Activated CD8-positive, alpha-beta memory T cell treated with anti-CD3 and anti-CD28 coated beads for 4 hours (primary cell): ENCODE measurements around the gene CPXM1.
"Not testable (repeated sequence)": the region's sequence is repeated elsewhere in the genome, so short reads cannot be mapped to it uniquely, and the experiment has no call there.

Experiments
- DNase-seq, 2 donors: peaks; one replicate each; pipeline ENCODE4 v3.0.0-alpha.2; 2020; ENCODE audit warnings: low read depth in 2 of 2

The CPXM1 gene

DNA sequence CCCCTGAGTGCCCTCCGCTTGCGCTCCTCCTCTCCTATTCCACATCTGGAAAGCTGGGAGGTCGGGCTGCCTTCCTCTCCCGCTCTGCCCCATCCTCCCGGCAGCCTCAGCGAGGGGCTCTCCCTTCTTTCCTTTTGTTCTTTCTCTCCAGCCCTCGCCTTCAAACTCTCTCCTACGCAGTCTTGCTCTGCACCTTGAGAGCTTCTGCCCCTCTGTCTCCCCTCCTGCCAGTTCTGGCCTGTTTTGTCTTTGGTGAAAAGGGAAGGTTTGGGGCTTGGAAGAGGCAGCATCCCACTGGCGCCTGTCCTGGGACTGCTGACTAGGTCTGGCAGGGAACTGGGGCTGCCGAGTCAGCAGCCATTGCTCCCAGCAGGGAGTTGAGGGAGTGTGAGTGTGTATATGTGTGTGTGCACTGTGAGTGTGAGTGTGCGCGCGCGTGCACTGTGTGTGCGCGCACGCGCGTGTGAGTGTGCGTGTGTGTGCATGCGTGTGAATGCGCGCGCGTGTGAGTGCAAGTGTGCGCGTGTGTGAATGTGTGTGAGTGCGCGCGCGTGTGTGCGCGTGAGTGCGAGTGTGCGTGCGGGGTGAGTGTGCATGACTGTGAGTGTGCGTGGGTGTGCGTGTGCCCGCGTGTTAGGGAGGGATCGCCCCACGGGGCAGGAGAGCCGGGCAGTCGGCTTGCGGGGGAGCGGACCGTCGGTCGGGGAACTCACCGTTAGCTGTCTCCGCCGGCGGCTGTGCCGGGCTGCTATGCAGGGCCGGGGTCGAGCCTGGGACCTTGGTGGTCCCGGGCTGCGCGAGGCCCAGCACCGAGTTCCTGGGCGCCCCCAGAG lies 523 bp downstream of the CPXM1 start:
- DNase-seq = no peak

DNA sequence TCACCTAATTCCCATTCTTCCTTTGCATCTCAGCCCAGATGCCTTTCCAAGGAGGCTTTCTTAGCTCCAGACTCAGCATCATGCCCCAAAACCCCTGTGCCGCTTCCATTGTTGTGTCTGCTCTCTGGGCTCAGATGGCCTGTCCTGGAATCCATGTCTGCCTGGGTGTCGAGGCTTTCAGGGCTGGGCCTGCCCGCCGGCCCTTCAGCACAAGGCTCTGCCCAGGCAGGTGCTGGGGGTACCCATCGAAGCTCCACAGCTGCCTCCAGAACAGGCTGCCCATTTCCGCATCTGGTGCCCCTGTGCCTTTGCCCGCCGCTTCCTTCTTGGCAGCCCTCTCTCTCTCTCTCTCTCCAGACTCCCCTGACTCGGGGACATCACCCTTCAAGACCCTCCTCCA lies 1.2 kb downstream of the CPXM1 start:
- no peak for DNase-seq

DNA sequence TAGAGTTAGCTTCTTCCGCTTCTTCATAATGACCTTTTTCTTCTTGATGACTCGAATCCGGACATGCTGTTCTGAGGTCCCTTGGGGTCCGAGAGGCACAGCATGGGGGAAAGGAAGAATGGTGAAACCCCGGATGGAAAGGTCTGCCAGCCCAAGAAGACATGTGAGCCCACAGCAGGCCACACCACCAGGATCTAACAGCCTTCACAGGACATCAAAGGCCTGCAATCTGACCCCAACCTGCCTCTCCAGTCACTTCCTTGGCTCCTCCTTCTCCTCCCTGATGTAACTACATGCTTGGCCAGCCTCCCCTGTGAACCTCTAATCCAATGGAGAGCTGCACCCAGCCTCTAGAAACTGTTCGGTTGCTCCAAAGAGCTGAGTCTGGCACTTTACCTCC lies 1.6 kb downstream of the CPXM1 start:
- no peak for DNase-seq

DNA sequence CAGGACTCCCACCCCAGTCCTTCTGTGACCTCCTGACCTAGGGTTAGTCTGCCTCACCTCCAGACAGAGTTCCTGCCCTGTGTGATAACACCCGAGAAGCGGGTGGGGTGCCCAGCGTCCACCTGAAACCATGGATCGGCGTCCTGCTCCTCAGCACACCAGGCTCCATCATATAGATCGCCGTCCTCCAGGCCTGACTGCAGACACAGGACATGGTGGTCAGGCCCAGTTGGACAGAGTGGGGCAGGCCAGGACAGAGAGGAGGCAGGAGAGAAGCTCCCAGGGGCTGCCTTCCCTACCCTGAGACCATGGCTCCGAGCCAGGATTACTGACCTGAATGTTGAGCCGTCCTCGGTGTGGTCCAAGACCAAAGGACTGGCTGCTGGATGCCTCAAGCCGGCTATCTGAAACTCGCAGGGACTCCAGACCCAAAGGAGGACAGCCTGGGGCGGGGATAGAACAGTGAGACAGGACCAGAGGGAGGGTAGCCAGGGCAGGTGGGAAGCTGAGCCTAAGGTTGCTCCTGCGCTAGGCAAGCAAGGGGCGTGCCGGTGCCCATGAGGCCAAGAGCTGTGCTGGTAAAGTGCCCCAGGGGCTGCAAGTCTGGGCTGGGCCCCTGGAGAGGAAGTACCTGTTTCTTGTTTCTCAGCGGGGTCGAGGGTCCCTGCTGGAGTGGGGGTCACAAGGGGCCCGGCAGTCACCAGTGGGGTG lies 2.2 kb downstream of the CPXM1 start:
- no peak for DNase-seq

DNA sequence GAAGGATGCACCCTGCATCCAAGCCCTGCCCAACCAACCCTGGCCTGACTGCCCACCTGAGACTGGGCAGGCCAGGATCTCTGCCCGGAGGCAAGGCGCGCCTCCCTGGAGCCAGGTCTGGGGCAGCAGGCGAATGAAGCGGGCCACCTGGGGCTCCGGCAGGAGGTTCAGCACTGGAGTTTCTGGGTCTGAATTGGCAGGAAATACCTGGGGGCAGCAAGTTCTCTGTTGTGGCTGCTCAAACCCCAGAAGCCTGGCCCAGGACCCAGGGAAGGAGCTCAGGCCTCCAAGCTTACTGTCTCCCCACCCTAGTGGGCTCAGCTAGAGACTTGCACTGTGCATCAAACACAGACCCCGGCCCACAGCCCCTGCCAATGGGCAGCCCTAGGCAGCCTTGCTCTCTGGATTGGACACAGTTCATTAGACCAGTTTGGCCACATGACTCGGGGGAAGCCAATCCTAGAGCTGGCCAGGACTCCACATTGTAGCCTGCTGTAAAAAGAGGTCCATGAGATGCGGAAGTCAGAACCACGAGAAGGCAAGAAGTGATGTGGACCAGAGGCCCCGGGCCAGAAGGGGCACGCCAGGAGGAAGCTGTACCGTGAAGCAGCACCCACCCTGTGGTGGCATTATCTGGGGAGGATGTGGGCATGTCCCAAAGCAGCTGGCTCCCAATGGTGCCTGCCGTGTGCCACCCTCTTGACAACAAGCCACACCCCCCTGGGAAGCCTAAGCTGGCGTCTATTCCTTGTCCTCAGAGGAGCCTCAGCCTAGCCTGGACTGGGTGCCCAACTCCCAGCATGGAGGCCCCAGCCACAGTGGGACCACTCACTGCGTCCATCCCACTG lies 3.1 kb downstream of the CPXM1 start:
- DNase-seq = no peak

DNA sequence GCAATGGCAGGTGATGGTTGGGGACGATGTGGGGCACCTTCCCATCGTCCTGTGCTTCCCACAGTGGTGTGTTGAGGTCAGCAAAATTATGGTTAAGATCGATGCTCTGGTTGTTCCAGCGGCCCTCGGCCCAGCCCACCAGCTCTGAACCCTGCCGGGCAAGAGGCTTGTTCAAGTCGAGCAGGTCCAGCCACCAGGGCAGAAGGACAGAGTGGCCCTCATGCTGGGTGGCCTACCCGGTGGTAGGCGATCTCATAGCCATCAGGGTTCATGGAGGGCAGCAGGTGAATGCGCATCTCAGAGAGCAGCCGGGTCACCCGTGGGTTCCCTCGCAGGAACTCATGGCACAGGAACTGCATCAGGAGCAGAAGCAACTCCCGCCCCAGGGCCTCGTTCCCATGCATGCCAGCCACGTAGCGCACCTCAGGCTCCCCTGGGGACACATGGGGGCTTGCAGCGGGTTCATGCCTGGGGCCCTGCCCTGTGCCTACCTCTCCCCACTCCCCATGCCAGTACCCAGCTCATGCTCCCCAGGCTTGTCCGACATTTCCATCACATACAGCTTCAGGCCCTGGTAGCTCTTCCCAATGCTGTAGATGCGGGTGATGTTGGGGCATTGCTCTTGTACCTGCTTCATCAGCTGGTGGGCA lies 4.3 kb downstream of the CPXM1 start:
- DNase-seq = no peak

DNA sequence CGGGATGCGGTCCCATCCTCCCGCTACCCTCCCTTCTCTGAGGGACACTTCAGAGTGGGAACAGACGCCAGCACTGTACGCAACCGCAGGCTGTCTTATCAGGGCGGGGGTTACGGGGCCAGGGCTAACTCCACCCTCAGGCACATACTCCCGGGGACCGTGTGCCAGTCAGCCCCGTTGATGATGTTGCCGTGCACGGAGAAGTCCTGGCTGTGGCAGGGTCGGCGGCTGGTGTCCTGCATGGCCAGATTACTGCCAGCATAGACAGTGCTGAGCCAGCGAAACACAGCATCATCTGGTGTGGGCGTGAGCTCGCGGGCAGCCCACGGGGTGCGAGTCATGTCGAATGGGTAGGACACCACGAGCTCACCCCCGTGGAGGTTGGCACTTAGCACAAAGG lies 5.0 kb downstream of the CPXM1 start:
- DNase-seq = no peak

DNA sequence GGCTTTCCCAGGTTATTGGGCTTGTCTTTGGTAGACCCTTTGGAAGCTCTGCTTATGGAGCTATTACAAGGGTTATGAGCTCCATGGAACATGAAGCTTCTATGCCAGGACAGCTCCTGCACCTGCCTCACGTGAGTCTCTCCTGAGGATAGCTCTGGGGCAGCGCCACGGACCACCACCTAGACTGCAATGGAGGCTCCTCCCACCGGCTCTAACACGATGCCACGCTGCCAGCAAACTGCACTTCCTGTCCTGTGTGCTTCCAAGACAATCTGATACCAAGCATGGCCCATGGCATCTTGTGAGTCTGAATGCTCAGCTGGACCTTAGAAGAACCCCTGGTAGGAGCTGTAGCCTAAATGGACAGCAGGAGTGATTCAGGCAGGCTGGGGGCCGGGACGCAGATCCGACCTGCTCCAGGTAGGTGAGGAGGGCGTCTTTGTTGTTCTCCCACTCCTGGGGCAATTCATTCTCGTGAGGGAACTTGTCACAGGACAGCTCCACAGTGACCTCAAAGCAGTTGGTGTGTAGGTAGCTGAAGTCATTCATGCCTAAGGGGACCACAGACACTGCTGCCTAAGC lies 5.5 kb downstream of the CPXM1 start:
- no peak for DNase-seq

DNA sequence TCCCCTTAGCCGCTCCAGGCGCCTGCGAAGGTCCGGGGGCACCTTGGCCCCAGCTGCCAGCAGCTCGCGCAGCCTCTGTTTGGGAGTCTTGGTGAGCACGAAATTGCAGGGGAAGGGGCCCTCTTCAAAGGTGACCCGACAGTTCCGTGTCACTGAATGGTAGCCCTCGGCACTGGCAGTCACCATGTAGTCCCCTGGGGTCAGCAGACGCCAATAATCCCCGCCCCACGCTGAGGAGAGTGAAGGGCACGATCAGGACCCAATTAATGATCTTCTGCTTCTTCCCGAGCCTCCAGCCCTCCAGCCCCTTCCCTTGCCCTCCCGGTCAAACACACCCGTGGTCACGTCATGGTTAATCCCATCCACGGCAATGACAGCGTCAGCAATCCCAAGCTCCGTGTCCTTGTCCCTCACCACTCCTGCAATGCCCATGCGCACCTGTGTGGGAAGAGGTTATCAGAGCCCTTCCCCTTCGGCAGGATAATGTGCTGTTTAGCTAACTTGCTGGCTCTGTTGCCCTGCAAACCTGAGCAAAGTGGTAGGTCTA lies 6.2 kb downstream of the CPXM1 start:
- no peak for DNase-seq

DNA sequence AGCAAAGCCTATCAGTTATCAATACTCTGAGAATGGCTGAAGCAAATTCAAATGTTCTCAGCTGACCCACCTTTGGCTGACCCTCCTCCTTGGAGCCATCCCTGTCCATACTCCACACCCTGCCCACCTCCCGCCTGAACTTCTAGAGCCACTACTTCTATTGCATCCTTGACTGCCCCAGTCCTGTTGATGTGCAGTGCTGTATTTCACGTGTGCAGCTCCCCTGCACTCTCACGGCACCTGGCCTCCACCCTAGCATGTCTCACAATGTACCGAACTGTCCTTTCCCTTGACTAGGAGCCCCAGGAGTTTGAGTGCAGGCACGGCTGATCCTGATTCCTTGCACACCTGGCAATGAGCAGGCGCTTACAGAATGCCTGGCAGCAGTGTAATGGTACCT lies 7.0 kb downstream of the CPXM1 start:
- no peak for DNase-seq

DNA sequence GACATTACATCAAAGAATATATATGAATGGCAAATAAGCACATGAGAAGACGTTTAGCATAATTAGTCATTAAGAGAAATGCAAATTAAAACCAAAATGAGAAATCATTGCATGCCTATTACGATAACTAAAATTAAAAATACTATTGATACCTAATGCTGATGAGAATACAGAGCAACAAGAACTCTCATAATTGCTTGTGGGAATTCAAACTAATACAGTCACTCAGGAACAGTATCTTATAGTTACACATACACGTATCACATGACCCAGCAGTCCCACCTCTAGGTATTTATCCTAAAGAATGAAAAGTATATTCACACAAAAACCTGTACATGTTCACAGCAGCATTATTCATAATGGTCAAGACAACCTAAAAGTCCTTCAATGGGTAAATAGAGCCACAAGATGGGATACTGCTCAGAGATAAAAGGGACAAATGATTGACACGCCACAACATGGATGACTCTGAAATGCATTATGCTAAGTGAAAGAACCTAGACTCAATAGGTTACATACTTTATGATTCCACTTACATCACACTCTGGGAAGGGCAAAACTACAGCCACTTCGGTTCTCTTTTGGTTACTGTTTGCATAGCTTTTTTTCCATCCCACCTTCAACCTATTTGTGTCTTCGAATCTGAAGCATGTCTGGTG lies 16.4 kb downstream of the CPXM1 start:
- no peak for DNase-seq

DNA sequence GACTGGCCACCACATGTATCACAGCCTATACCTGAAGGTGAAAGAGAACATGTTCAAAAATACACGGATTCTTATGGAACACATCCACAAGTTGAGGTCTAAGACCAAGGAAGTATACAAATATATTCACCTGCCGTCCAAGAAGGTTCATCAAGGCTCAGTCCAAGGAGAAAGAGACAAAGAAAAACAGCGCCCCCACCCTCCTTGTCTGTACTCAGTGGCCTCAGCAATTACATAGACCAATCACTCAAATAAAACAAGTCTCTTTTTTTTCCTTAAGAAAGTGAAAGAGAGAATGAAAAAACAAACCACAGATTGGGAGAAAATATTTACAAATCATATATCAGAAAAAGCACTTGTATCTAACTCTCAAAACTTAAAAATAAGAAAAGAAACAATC lies 19.5 kb downstream of the CPXM1 start:
- DNase-seq = no peak

DNA sequence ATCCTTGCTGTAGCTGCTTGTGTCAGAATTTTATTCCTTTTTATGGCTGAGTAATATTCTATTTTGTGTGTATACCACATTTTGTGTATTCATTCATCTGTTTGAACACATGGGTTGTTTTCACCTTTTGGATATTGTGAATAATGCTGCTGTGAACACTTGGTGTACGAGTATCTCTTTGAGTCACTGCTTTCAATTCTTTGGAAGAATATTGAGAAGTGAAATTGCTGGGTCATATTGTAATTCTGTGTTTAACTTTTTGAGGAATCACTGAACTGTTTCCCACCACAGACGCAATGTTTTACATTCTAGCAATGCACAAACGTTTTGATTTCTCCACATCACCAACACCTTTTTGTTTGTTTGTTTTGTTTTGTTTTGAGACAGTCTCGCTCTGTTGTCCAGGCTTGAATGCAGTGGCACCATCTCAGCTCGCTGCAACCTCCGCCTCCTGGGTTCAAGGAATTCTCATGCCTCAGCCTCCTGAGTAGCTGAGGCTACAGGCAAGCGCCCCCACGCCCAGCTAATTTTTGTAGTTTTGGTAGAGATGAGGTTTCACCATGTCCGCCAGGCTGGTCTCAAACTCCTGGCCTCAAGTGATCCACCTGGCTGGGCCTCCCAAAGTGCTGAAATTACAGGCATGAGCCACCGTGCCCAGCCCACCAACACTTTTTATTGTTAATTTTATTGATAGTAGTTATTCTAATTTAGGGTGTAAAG lies 21.7 kb downstream of the CPXM1 start:
- no peak for DNase-seq

DNA sequence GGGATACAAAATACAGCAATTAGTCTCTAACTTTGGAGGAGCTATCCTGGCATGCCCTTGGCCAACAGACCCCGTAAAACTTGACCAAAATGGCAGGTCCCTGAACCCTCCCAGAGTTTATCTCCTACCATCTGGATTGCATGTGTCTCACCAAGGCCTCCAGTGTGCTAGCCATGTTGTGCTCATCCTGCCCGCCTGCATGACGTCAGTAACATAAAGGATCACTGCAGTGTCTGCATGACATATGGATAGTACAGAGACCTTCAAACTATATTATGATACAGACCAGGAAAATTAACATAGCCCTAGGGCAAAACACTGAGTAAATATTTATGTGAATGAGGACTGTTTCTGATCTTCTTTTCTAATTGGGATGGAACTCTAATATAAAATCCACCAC lies 25.3 kb downstream of the CPXM1 start:
- no peak for DNase-seq

DNA sequence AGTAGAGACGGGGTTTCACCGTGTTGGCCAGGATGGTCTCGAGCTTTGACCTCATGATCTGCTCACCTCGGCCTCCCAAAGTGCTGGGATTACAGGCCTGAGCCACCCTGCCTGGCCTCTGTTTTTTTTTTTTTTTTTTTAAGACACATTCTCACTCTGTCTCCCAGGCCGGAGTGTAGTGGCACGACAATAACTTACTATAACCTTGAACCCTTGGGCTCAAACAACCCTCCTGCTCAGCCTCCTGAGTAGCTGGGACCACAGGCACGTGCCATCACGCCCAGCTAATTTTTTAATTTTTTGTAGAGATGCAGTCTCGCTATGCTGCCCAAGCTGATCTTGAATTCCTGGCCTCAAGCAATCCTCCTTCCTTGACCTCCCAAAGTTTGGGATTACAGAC lies 26.6 kb downstream of the CPXM1 start:
- DNase-seq = no peak

DNA sequence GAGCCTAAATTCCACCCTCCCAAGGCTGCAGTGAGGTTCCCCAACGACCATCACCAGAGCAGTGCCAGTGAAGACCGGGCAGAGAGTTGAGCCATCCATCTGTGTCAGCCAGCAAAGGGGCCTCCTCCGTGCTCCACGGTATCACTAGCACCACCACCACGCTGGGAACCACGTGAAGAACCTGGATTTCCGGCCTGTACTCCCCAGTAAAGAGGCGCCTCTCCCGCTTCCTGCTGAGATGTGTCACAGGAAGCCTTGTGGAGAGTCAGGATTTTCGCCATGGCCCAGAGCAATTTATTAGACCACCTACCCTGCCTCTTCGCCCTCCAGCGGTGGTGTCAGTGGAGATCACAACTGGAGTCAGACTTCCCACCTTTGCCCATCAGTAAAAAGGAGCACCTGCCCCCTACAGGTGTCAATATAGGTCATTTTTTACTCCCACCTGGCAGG lies 28.8 kb downstream of the CPXM1 start:
- DNase-seq = no peak

DNA sequence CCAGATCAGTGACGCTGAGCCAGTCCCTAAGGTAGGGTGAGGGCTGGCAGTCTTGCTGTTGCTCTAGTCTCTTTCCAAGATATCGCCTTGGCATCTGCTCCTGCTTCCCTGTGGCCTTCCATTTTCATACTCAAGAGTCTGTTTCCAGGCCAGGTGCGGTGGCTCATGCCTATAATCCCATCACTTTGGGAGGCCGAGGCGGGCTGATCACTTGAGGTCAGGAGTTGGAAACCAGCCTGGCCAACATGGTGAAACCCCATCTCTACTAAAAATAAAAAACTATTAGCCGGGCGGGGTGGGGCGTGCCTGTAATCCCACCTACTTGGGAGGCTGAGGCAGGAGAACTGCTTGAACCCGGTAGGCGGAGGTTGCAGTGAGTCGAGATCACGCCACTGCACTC lies 30.3 kb downstream of the CPXM1 start:
- DNase-seq = not testable (repeated sequence)

DNA sequence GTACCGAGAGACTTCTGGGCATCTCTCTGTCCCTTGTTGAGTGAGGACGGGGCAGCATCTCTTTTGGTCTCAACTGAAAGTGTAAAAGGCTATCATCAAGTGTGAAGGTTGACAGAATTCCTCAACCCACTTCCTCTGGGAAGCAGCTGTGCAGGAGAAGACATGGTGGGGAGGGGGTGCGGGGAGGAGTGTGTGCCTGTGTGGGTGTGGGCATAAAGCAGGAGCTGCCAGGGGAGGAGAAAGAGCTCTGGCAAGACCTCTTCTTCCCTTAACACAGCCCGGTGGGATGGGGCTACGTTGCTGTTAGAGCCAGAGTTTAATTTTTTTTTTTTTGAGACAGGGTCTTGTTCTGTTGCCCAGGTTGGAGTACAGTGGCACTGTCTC lies 31.8 kb downstream of the CPXM1 start:
- no peak for DNase-seq

DNA sequence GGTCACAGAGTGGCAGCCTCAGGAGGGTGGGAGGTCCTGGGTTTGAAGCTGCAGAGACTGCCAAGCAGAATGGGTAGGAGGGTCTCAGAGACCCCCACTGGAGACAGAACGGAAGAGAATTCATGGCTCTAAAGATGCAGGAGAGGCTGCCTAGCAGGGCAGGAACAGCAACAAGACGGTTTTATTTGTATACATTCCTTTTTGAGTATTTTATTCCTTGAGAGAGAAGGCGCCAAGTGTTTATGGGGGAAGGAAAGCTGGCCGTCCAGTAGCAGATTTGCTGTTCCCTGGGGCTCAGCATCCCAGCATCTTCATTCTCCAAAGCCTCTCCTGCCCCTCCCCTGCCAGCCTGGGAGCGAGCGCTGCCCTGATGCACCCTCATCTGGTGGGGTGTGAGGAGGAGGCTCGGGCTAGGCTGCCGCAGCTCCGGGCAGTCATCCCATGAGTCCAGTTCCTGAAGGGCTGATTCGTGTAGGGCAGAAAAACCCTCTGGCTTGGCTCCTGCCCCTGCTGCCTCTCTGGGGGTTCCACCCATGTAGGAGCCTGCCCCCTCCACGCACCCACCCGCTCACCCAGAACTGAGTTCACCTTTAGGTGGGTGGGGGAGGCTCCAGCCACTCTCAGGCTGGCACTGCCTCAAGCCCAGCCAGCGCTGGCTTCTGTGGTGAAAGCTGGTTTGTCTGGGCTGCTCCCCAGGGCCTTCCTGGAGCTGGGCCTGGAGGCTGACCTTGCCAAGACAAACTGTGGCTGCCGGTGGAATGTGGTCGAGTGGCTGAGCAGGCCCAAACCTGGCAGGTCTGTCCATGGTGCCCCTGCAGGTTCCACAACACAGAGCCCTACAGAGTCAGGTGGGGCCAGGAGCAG lies 32.4 kb downstream of the CPXM1 start:
- DNase-seq = no peak
